Activated CD8-positive, alpha-beta memory T cell treated with anti-CD3 and anti-CD28 coated beads, Interleukin-2, amount 50 U/mL, for 4 hours (primary cell): ENCODE results near the gene VPREB3.
A peak's percentile ranks its signal among the peaks of the same experiment; 100 is the strongest.

Experiments used
- DNase-seq: peaks from one replicate; pipeline ENCODE4 v3.0.0-alpha.2; 2020

The VPREB3 gene

DNA sequence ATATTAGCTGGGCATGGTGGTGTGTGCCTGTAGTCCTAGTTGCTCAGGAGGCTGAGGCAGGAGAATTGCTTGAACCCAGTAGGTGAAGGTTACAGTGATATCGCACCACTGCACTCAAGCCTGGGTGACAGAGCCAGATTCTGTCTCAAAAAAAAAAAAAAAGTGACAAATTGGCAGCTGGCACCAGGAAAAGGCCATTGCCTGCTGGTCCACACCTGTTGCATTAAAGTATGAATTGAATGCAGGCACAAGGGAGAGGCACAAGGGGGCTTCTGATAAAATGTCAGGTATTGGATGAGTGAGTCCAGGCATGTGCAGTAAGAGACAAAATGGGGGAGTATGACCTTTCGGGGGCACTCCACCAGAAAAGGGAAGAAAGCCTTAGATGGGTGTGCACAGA, 31.5 kb downstream of the VPREB3 start:
- no peak for DNase-seq

DNA sequence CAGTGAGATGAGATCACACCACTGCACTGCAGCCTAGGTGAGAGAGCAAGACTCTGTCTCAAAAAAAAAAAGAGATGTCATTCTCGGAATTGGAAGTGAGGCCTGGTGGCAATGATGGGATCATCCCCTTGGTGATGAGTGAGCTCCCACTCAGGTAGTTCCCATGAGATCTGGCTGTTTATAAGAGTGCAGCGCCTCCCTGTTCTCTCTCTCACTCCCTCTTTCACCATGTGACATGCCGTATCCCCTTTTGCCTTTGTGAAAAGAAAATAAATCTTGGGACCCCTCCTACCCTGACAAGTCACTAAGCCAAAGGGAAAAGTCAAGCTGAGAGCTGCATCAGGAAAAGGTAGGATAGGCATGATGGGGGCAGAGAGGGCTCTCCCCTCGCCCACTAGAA, 32.1 kb downstream of the VPREB3 start:
- no peak for DNase-seq

DNA sequence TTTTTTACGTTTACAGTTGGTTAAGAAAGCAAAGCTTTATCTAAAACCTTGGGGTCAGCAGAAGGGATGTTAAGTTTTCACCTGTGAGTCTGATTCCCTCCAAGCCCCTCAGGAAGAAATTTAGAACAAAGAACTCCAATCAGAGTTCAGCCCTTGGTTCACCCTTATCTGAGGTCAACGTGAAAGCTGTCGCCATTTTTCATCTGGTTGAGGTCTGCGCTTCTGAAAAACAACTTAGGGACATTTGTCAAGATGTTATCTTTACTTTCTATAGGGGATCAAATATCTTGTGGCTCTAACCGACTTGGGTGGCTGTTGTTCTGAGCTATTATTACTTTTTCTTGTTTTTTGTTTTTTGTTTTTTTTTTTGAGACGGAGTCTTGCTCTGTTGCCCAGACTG, 33.4 kb downstream of the VPREB3 start:
- no peak for DNase-seq

DNA sequence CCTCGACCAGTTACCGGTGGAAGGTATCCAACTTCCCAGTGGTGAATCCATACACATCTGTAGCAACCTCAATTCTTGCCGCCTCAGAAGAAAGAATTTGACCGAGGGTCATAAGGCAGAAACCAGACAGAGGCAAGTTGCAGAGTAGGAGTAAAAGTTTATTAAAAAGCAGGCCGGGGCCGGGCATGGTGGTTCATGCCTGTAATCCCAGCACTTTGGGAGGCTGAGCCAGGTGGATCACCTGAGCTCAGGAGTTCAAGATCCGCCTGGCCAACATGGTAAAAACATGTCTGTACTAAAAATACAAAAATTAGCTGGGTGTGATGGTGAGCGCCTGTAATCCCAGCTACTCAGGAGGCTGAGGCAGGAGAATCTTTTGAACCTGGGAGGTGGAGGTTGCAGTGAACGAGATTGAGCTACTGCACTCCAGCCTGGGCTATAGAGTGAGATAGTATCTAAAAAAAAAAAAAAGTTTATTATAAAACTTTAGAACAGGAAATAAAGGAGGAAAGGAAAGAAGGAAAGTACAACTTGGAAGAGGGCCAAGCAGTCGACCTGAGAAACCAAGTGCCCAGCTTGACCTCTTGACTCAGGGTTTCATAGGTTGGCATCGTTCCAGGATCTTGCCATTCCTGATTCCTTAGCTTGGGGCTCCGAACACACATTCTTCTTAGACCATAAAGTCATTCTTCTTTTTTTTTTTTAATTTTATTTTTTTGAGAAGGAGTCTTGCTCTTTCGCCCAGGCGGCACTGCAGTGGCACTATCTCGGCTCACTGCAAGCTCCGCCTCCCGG, 35.7 kb downstream of the VPREB3 start:
- DNase-seq, result no peak

DNA sequence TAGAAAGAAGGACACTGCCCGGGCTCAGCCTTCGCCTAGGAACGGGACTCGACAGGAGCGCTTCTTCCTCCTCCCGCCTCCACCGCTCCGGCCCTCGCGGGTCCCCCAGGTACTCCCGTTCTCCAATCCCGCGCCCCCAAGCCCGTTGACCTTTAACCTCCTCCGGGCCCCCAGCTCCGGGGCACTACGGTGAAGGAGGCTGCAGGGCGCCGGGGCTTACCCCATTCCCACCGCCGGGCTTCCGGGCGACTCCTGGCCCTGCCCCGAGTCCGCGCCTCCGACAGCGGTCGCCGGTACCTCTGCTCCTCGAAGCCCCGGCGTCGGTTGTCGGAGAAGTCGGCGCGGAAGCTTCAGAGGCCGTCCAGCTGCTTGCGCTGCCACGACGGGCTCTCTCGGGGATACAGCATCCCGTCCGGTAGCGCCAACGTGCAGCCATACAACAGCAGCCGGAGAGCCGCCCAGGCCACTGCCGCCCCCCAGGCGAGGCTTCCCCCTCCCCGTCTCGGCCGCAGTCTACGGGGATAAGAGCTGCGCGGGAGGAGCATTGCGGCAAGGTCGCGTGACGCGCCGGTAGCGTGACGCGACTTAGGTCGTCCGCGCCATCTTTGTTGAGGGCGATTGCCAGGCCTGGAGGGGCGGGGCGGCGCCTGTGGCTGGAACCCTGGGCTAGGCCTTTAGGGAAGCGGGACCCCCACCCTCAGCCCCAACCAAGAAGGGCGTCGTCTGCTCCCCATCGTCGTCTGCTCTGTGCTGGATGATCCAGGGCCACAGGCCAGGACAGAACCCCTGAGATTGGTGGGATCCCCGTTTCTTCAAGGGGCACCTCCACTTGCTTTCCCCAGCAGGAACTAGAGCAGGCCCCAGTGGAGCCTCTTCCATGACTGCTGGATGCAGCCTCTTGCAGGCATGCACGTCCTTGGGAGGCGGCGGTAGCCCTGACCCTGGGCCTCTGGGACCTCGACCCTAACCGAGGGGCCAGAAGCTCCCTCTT, 37.1 kb downstream of the VPREB3 start:
- DNase-seq, result peak; percentile 83

DNA sequence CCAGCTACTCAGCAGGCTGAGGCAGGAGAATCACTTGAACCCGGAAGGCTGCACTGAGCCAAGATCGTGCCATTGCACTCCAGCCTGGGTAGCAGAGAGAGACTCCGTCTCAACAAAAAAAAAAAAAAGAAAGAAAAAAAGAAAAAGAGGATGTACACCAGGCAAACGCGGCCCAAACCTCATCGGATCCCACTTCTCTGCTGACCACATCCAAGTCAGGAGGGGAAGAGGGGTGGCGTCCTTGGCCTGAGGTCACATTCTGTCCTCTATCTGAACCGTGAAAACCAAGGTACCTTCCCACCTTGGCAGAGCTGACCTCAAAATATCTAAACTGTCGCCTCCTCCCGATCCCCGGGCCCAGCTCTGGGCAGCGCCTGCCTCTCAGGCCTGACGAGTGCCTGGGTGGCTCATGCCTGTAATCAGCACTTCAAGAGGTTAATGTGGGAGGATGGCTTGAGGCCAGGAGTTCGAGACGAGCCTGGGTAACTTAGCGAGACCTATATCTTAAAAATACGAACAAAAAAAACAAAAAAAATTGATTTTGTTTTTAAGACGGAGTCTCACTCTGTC, 38.3 kb downstream of the VPREB3 start:
- no peak for DNase-seq

DNA sequence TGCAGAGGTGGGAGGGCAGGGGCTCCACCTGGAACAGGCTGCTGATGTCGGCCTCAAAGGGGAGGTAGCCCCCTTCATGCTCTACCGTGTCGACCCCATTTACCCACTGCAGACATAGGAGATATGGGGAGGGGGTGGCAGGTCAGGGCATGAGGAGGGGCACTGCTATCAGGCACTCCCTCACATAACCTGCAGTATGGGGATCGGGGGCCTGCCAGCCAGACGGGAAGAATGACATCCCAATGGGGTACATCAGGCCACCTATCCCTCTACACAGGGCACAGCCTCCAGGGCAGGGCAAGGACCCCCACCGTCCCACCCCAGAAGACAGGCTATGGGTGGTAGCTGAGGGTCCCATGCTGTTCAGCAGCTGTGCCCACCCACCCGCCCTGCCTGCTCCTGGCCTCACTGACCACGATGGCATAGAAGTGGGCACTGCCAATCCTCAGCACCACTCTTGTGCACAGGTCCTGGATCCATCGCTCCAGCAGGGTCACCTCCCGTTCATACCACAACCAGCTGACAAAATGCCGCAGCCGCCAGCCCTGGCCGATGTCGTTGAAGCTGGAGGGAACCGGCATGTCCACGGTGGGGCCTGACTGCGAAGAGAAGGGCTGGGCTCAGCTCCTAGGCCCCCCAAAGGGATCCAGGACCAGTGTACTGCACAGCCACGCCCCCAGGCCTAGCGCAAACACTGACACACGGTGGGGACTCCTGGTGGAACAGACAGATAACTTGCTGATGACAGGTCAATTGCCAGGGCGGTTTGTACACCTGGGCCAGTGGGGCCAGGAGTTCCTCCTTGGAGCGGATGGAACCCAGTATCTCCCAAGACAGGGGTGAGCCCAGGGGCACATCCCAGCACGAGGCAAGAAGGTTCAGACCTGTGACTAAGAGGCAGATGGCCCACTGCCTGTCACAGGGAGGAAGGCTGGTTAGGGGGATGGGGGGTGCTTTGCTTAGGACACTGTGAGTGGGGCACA, 39.3 kb downstream of the VPREB3 start:
- no peak for DNase-seq

DNA sequence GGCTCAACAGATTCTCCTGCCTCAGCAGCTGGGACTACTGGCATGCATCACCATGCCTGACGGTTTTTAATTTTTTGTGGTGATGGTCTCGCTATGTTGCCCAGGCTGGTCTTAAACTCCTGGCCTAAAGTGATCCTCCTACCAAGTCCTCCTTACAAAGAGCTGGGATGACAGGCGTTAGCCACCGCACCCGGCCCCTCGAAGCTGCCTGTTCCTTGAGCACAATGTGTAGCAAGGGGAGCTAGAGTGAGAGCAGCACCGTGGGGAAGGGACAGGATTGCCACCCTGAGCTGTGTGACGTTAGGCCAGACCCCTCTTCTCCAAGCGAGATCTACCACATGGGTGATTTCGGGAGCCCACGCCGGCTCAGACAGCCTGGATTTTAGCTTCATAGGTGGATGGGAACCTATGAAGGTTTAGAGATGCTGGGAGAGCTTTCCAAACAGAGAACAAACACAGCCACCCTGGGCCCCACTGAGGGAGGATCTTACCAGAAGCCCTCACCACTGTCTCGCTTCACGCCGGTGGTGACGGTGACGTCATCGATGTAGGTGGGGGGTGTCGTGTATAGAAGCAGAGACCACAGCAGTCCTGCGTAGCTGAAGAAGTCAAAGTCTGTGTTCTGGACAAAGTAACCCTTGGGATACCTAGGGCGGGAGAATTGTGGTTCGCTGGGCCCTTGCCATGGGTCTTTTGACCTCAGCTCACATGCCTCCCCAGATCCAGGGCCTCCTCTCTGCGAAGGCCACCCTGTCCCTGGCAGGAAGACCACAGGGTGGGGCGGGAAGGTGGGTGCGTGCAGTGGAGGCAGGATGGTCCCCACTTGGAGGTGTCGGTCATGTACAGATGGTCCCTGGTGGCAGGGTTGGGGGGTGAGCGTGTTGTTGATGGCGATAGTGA, 40.3 kb downstream of the VPREB3 start:
- DNase-seq, result no peak

DNA sequence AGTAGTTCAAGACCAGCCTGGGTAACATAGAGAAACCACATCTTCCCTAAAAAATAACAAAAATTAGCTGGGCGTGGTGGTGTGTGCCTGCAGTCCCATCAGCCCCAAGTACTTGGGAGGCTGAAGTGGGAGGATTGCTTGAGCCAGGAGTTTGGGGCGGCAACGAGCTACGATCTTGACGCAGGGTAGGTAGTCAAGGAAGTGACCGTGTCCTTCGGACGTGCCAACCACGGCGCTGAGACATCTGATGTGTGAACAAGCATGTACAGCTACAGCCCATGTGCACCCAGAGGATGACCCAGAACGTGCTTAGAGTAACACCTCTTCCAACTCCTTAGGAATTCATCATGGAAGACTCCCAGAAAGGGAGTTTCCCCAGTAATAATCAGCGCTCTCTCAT, 42.0 kb downstream of the VPREB3 start:
- DNase-seq, result no peak

DNA sequence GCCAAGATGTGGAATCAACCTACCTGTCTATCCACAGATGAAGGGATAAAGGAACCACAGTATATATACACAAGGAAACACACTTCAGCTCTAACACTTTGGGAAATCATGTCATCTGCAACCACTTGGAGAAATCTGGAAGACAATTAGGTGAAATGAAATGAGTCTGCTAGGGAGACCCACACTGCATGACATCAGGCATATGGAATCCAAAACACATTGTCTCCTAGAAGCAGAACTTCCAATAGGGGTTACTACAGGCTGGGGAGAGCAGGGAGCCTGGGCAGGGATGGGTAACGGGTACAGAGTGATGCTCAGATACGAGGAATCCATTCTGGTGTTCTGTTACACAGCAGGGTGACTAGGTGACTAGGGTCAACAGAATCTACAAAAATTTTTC, 45.1 kb downstream of the VPREB3 start:
- DNase-seq, result no peak

DNA sequence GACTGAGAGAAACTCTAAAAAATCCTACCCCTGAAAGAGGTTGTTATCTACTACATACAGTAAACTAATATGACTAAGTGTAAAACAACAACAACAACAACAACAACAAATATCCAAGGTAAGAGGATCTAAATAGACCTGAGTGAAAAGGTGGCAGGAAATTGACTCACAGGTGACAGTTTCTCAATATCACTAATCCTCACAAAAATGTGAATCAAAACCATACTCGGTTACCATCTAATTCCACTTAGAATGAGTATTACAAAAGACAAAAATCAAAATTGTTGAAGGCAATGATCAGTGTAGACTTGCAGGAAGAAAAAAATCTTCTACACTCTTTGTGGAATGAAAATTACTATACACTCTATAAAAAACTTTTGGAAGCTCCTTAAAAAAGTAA, 46.0 kb downstream of the VPREB3 start:
- DNase-seq, result no peak

DNA sequence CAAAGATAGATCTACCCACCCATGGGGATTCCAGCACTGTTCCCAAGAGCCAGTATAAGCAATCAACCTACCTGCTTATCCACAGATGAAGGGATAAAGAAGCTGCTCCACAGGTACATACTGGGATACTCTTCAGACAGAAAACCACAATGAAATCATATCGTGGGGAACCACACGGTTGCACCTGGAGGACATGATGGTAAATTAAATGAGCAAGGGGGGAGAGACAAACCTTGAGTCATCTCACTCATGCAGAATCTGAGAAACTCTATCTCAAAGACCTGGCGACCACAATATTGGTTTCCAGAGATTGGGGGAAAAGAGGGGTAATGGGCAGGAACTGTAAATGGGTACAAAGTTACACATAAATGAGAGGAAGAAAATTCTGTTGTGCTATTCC, 48.9 kb downstream of the VPREB3 start:
- DNase-seq, result no peak

DNA sequence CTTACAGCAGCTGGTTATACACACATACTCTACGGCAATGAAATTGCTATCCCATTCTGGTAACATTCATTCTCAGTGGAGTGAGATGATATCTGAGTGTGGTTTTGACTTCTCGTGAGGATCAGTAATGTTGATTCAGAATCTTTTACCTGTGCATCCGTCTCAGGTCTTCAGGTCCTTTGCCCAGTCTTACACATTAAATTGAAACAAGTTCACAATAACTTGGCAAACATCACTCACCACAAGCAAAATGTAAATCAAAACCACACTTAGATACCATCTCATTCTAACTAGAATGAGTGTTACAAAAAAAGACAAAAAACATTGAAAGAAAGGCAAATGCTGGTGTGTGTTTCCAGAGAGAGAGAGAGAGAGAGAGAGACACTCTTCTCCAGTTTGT, 49.4 kb downstream of the VPREB3 start:
- DNase-seq, result no peak

DNA sequence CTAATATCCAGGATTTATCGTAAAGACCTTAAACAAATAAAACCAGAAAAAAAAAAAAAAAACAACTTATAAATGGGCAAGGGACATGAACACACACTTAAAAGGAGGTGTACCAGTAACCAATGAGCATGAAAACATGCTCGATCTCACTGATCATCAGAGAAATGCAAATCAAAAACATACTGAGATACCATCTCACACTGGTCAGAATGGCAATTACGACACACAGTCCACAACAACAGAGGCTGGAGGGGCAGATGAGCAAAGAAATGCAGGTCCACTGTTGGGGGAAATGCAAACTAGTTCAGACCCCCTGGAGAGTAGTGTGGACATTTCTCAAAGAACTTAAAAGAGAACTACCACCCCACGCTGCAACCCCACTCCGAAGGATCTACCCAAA, 50.2 kb downstream of the VPREB3 start:
- no peak for DNase-seq
